HepG2 (cell line): ENCODE data around the gene SURF1. TPM values are rescaled to one million over a fixed set of nuclear protein-coding genes. Genes with fewer than 3 reads are reported as not detected.
A peak's percentile ranks its signal among the peaks of the same experiment; 100 is the strongest.

Experiments
- CEBPG ChIP-seq: IDR thresholded peaks from 2 replicates; pipeline ENCODE4 v1.6.1; 2016
- FIP1L1 ChIP-seq: fragments of 200-400 bp; formaldehyde crosslinking; IDR thresholded peaks from 2 replicates; pipeline ENCODE4 v1.6.1; 2018; ENCODE audit warnings: low read depth, mild to moderate bottlenecking, low read length, moderate library complexity, borderline replicate concordance; ENCODE audit not compliant: insufficient read depth
- HDAC1 ChIP-seq: sonication (generic); formaldehyde crosslinking; IDR thresholded peaks from 2 replicates; pipeline ENCODE4 v1.5.1; 2020; ENCODE audit warnings: mild to moderate bottlenecking, missing genetic modification reagents
- HNRNPUL1 ChIP-seq: fragments of 200-400 bp; formaldehyde crosslinking; IDR thresholded peaks from 2 replicates; pipeline ENCODE4 v1.6.1; 2017; ENCODE audit warnings: low read depth, mild to moderate bottlenecking, low read length, moderate library complexity
- NCOA1 ChIP-seq: sonication (generic); formaldehyde crosslinking; IDR thresholded peaks from 2 replicates; pipeline ENCODE4 v1.9.0; 2021; ENCODE audit warnings: missing genetic modification reagents
- NFKB2 ChIP-seq: sonication (generic); formaldehyde crosslinking; IDR thresholded peaks from 2 replicates; pipeline ENCODE4 v1.4.0; 2020; ENCODE audit warnings: missing genetic modification reagents, borderline replicate concordance
- REXO4 ChIP-seq: sonication (generic); formaldehyde crosslinking; IDR thresholded peaks from 2 replicates; pipeline ENCODE4 v1.8.0; 2022; ENCODE audit warnings: missing genetic modification reagents, mild to moderate bottlenecking, borderline replicate concordance
- RFX3 ChIP-seq: IDR thresholded peaks from 2 replicates; pipeline ENCODE4 v1.6.1; 2016; ENCODE audit warnings: missing biosample characterization, missing genetic modification reagents
- SRF ChIP-seq: IDR thresholded peaks from 2 replicates; pipeline ENCODE4 v1.6.1; 2011; ENCODE audit warnings: mild to moderate bottlenecking, low read depth, low read length, moderate library complexity
- SYNCRIP ChIP-seq: fragments of 200-400 bp; formaldehyde crosslinking; IDR thresholded peaks from 2 replicates; pipeline ENCODE4 v1.6.1; 2018; ENCODE audit warnings: mild to moderate bottlenecking, low read depth, low read length; ENCODE audit not compliant: insufficient read depth
- U2AF1 ChIP-seq: fragments of 200-400 bp; formaldehyde crosslinking; optimal IDR thresholded peaks from 2 replicates; pipeline ENCODE3; 2017; ENCODE audit warnings: mild to moderate bottlenecking, low read depth, low read length
- ZFP36L1 ChIP-seq: sonication (generic); formaldehyde crosslinking; IDR thresholded peaks from 2 replicates; pipeline ENCODE4 v1.8.0; 2022; ENCODE audit warnings: mild to moderate bottlenecking, missing genetic modification reagents, moderate library complexity
- ZNF30 ChIP-seq: sonication (generic); formaldehyde crosslinking; IDR thresholded peaks from 2 replicates; pipeline ENCODE4 v1.5.0; 2020; ENCODE audit warnings: mild to moderate bottlenecking, missing genetic modification reagents
- ZNF317 ChIP-seq: sonication (generic); formaldehyde crosslinking; IDR thresholded peaks from 2 replicates; pipeline ENCODE4 v1.5.0; 2020; ENCODE audit warnings: mild to moderate bottlenecking, missing genetic modification reagents
- ZNF331 ChIP-seq: sonication (generic); formaldehyde crosslinking; IDR thresholded peaks from 2 replicates; pipeline ENCODE4 v1.4.0; 2020; ENCODE audit warnings: missing genetic modification reagents
- ZNF546 ChIP-seq: sonication (generic); formaldehyde crosslinking; conservative IDR thresholded peaks from 2 replicates; pipeline ENCODE4 v1.8.1; 2023; ENCODE audit warnings: mild to moderate bottlenecking, missing genetic modification reagents
- ZNF547 ChIP-seq: sonication (generic); formaldehyde crosslinking; IDR thresholded peaks from 2 replicates; pipeline ENCODE4 v1.5.1; 2020; ENCODE audit warnings: mild to moderate bottlenecking, missing genetic modification reagents
- ZNF749 ChIP-seq: sonication (generic); formaldehyde crosslinking; IDR thresholded peaks from 2 replicates; pipeline ENCODE4 v1.8.0; 2022; ENCODE audit warnings: mild to moderate bottlenecking, missing genetic modification reagents, moderate library complexity, borderline replicate concordance
- ZNF790 ChIP-seq: sonication (generic); formaldehyde crosslinking; IDR thresholded peaks from 2 replicates; pipeline ENCODE4 v1.8.0; 2022; ENCODE audit warnings: missing genetic modification reagents, mild to moderate bottlenecking, borderline replicate concordance
- polyA plus RNA-seq, 8 experiments: library from polyadenylated mRNA; depleted of rRNA in 3 of 8; stranded (reverse) in 7 of 8; unstranded in 1 of 8; fragments of >200 nt; fragmentation: Illumina TruSeq in 4 of 8; extraction: Trizol in 4 of 8; gene quantifications; 2 replicates each; pipeline versions ENCODE4 v1.2.1 to v1.2.3, GENCODE V29; 2011 to 2016; ENCODE audit warnings: low read depth in 4 of 8, missing spikeins in 1 of 8, mixed read lengths in 1 of 8; ENCODE audit not compliant: insufficient read depth in 1 of 8
- total RNA-seq, 5 experiments: library from RNA; depleted of rRNA; stranded (reverse); fragments of >200 nt; fragmentation: Illumina TruSeq; extraction: Trizol; gene quantifications; 2 replicates each; pipeline ENCODE4 v1.2.3, GENCODE V29; 2016; ENCODE audit warnings: low read depth in 1 of 5
- TF ChIP-seq, protein P1 (sequence below): sonication (generic); formaldehyde crosslinking; IDR thresholded peaks from 2 replicates; pipeline ENCODE4 v1.4.0; 2020; ENCODE audit warnings: missing genetic modification reagents
- TF ChIP-seq, protein P2 (sequence below): sonication (generic); formaldehyde crosslinking; IDR thresholded peaks from 2 replicates; pipeline ENCODE4 v1.8.1; 2023; ENCODE audit warnings: mild to moderate bottlenecking, missing genetic modification reagents
- TF ChIP-seq, protein P3 (sequence below): IDR thresholded peaks from 2 replicates; pipeline ENCODE4 v1.6.1; 2018; ENCODE audit warnings: missing genetic modification reagents, mild to moderate bottlenecking, missing compliant biosample characterization
- TF ChIP-seq, protein P4 (sequence below): sonication (generic); formaldehyde crosslinking; IDR thresholded peaks from 2 replicates; pipeline ENCODE4 v1.4.0; 2020; ENCODE audit warnings: missing genetic modification reagents

SURF1 gene
- total and polyA plus RNA-seq, 2 of the 13 experiments (the other 11 are each of a cell fraction or from before 2014, with no cell fraction given) = 17.8 to 40.7 TPM

DNA sequence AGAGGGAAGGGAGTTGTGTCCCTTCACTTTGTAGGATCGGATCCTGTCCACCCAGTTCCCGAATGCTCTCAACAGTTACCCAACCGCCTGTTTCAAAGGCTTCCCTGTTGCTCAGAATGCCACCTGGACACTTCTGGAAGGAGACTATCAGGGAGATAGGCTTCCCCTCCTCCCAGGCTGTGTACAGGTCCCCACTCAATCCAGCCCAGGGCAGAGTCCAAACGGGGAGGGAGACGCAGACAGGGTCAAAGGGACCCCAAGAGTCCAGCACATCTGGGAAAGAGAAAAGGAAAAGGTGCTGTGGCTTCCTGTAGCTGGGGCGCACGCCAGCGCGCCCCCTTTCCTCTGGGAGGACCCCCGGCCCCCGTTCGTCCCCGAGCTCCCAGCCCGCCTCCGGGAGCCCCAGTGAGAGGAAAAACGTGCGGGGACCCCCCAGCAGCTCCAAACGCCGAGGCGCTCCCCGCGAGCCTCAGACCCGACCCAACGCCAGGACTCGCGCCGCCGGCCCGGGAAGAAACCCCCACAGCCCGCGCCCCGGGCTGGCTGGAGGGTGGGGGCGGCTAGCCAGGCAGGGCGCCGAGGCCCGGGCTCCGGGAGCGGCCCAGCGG lies 18.9 kb upstream of the SURF1 start (continued):
- TF ChIP-seq, protein P1, sequence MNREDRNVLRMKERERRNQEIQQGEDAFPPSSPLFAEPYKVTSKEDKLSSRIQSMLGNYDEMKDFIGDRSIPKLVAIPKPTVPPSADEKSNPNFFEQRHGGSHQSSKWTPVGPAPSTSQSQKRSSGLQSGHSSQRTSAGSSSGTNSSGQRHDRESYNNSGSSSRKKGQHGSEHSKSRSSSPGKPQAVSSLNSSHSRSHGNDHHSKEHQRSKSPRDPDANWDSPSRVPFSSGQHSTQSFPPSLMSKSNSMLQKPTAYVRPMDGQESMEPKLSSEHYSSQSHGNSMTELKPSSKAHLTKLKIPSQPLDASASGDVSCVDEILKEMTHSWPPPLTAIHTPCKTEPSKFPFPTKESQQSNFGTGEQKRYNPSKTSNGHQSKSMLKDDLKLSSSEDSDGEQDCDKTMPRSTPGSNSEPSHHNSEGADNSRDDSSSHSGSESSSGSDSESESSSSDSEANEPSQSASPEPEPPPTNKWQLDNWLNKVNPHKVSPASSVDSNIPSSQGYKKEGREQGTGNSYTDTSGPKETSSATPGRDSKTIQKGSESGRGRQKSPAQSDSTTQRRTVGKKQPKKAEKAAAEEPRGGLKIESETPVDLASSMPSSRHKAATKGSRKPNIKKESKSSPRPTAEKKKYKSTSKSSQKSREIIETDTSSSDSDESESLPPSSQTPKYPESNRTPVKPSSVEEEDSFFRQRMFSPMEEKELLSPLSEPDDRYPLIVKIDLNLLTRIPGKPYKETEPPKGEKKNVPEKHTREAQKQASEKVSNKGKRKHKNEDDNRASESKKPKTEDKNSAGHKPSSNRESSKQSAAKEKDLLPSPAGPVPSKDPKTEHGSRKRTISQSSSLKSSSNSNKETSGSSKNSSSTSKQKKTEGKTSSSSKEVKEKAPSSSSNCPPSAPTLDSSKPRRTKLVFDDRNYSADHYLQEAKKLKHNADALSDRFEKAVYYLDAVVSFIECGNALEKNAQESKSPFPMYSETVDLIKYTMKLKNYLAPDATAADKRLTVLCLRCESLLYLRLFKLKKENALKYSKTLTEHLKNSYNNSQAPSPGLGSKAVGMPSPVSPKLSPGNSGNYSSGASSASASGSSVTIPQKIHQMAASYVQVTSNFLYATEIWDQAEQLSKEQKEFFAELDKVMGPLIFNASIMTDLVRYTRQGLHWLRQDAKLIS (CRISPR knock-in tag) = no peak
- TF ChIP-seq ZFP36L1 (no peak), U2AF1 (no peak), ZNF546 (CRISPR knock-in tag) (no peak), CEBPG (CRISPR knock-in tag) (no peak), ZNF790 (CRISPR knock-in tag) (no peak), REXO4 (CRISPR knock-in tag) (no peak), RFX3 (no peak), ZNF749 (no peak; the same call in 1 of the 2 replicates), NFKB2 (peak; percentile 59; the same call in 1 of the 2 replicates), SRF (no peak), HDAC1 (CRISPR knock-in tag) (peak; percentile 50; the same call in 1 of the 2 replicates), ZNF30 (CRISPR knock-in tag) (no peak), NCOA1 (CRISPR knock-in tag) (no peak), HNRNPUL1 (no peak), ZNF547 (no peak), SYNCRIP (no peak), ZNF317 (no peak), ZNF331 (no peak), FIP1L1 (no peak)
- TF ChIP-seq, protein P2, sequence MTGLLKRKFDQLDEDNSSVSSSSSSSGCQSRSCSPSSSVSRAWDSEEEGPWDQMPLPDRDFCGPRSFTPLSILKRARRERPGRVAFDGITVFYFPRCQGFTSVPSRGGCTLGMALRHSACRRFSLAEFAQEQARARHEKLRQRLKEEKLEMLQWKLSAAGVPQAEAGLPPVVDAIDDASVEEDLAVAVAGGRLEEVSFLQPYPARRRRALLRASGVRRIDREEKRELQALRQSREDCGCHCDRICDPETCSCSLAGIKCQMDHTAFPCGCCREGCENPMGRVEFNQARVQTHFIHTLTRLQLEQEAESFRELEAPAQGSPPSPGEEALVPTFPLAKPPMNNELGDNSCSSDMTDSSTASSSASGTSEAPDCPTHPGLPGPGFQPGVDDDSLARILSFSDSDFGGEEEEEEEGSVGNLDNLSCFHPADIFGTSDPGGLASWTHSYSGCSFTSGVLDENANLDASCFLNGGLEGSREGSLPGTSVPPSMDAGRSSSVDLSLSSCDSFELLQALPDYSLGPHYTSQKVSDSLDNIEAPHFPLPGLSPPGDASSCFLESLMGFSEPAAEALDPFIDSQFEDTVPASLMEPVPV = peak; percentile 75; the same call in 1 of the 2 replicates
- TF ChIP-seq, protein P3, sequence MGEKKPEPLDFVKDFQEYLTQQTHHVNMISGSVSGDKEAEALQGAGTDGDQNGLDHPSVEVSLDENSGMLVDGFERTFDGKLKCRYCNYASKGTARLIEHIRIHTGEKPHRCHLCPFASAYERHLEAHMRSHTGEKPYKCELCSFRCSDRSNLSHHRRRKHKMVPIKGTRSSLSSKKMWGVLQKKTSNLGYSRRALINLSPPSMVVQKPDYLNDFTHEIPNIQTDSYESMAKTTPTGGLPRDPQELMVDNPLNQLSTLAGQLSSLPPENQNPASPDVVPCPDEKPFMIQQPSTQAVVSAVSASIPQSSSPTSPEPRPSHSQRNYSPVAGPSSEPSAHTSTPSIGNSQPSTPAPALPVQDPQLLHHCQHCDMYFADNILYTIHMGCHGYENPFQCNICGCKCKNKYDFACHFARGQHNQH (CRISPR knock-in tag) = 0 out of 2 replicates have a peak, but pooled peaks have one; percentile 20
- TF ChIP-seq, protein P4, sequence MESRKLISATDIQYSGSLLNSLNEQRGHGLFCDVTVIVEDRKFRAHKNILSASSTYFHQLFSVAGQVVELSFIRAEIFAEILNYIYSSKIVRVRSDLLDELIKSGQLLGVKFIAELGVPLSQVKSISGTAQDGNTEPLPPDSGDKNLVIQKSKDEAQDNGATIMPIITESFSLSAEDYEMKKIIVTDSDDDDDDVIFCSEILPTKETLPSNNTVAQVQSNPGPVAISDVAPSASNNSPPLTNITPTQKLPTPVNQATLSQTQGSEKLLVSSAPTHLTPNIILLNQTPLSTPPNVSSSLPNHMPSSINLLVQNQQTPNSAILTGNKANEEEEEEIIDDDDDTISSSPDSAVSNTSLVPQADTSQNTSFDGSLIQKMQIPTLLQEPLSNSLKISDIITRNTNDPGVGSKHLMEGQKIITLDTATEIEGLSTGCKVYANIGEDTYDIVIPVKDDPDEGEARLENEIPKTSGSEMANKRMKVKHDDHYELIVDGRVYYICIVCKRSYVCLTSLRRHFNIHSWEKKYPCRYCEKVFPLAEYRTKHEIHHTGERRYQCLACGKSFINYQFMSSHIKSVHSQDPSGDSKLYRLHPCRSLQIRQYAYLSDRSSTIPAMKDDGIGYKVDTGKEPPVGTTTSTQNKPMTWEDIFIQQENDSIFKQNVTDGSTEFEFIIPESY (CRISPR knock-in tag) = no peak
